NT2/D1 (cell line): ENCODE measurements around the gene HOXC4.
"Not testable (repeated sequence)": the region's sequence is repeated elsewhere in the genome, so short reads cannot be mapped to it uniquely, and the experiment has no call there.

Experiments
- SUZ12 ChIP-seq: IDR thresholded peaks from 2 replicates; pipeline ENCODE4 v1.6.1; 2011; ENCODE audit not compliant: insufficient read length, insufficient read depth; ENCODE audit errors: extremely low read depth
- YY1 ChIP-seq: IDR thresholded peaks from 2 replicates; pipeline ENCODE4 v1.6.1; 2011; ENCODE audit not compliant: insufficient read length, insufficient read depth
- ZNF274 ChIP-seq: IDR thresholded peaks from 2 replicates; pipeline ENCODE4 v1.6.1; 2011; ENCODE audit warnings: mild to moderate bottlenecking, low read depth, low read length

GRCh38 chr12:54102223-54102622 is 48.6 kb downstream of the HOXC4 start:
- not testable (repeated sequence) for TF ChIP-seq YY1, ZNF274, SUZ12
